ENCODE data around the gene IDS.

The IDS gene

DNA sequence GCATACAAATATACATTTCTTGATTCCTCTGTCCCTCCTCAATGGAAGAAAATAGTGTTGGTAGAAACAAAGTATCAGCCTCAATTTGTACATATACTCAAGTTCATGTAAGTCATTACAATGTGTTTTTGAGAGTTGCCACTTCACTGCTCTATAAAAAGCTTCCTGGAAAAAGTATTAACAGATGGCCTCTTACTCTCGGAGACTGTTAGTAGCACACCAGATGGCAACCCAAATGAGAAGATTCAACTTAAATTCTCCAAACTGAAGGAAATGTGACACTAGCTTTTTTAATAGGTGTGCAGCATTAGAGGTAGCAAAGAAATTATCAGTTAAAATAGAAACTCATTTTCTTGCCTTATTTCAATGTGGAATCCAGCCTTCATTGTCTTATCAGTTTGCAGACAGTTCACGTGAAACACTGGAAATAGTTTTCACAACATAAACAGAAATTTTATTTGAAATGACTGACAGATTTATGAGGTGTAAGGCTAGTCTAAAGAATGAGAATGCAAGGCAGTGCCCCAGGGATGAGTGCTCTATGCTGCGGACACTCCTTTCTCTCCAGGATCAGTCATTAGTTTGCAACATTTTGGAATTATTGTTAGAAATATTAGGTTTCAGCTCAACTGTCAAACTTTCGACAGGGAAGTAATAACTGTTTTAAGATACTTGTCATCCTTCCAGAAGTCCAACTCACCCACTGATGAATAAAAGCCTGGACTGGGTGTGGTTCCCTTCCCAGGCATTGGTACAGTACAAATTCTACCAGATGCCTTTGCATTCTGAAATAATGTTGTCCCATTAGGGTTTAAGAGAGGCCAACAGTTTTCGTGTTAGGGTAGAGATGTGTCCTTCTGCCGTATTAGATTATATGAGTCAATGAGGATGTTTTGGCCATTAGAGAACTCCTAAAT lies 50.9 kb downstream of the IDS start:
- DNase-seq, result no peak

GRCh38 chrX:149453030-149453429 lies 52.1 kb downstream of the IDS start:
- no peak for DNase-seq

DNA sequence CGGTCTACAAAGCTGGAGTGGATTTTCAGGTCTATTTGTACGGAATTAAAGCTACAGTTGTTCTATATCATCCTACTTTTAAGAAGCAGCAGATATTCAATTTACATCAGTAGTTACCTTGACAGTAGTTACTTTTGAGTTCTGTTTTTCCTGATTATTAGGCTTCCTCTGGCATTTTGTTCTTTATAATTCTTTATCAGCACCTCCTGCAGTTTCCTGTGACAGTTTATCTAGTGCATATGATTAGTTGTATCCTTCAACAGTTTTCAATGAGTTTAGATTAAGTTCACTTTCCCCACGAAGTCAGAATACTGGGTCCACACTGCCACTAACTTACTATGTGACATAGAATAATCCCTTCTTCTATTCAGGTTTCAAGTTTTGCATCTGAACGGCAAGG lies 71.7 kb downstream of the IDS start:
- no peak for DNase-seq

GRCh38 chrX:149433051-149433450 lies 72.1 kb downstream of the IDS start:
- DNase-seq, result no peak
